Activated CD4-positive, alpha-beta memory T cell treated with anti-CD3 and anti-CD28 coated beads, Interleukin-2, amount 10 ng/mL, durations not matched to agents 7 days and 5 days (primary cell): ENCODE data around the gene UBR2. TPM values are rescaled to one million over a fixed set of nuclear protein-coding genes. Genes with fewer than 3 reads are reported as not detected.
A peak's percentile ranks its signal among the peaks of the same experiment; 100 is the strongest.

Experiments used
- CTCF ChIA-PET: fragments of 350-600 bp; sonication (Branson Sonifier 250); formaldehyde crosslinking; loops from one replicate; lab custom pipeline; 2021; ENCODE audit warnings: antibody characterized with exemption, inconsistent platforms; lab: Charles Lee
- POLR2A ChIA-PET: fragments of 350-600 bp; sonication (Branson Sonifier 250); formaldehyde crosslinking; loops from one replicate; lab custom pipeline; 2021; ENCODE audit warnings: antibody characterized with exemption; lab: Charles Lee
- DNase-seq: peaks from one replicate; pipeline ENCODE4 v3.0.0-alpha.2; 2020
- H3K27ac Mint-ChIP-seq: one replicate; pipeline ENCODE4 v1.8.0; 2021; ENCODE audit warnings: mild to moderate bottlenecking, mixed read lengths
- H3K27me3 Mint-ChIP-seq: one replicate; pipeline ENCODE4 v1.8.0; 2021; ENCODE audit warnings: mixed read lengths
- H3K36me3 Mint-ChIP-seq: one replicate; pipeline ENCODE4 v1.8.0; 2021; ENCODE audit warnings: low read depth, mixed read lengths
- H3K4me1 Mint-ChIP-seq: one replicate; pipeline ENCODE4 v1.8.0; 2021; ENCODE audit warnings: mixed read lengths
- H3K4me3 Mint-ChIP-seq: one replicate; pipeline ENCODE4 v1.8.0; 2021; ENCODE audit warnings: mild to moderate bottlenecking, mixed read lengths
- H3K9me3 Mint-ChIP-seq: one replicate; pipeline ENCODE4 v1.8.0; 2021; ENCODE audit warnings: mixed read lengths
- total RNA-seq, 2 experiments: library from RNA; stranded (reverse); gene quantifications; one replicate each; pipeline ENCODE4 v1.2.3, GENCODE V29; 2021

Gene UBR2
- total RNA-seq, 2 experiments from 2014 or later, result 34.0 to 36.2 TPM

GRCh38 chr6:42532038-42532669, 31.7 kb upstream of the UBR2 start:
- Mint-ChIP-seq H3K4me1 (no peaks in the 10 kb centered on the region), H3K27me3 (no peaks in the 10 kb centered on the region), H3K4me3 (no peak overlapping the region), H3K9me3 (no peaks in the 10 kb centered on the region), H3K27ac (no peak overlapping the region), H3K36me3 (no peaks in the 10 kb centered on the region)
- ChIA-PET CTCF (interaction anchor here (0.6 to 3.5 kb wide), 33 partner anchors 8 to 928 kb away, joined by 3 to 43 read pairs (median 4); partner anchors contain the start of genes MRPS10 and TRERF1), POLR2A (no interaction called here)
- no peak for DNase-seq

GRCh38 chr6:42533794-42534193, 30.0 kb upstream of the UBR2 start:
- Mint-ChIP-seq H3K4me1 (no peaks in the 10 kb centered on the region), H3K4me3 (no peak overlapping the region), H3K27ac (no peak overlapping the region), H3K27me3 (no peaks in the 10 kb centered on the region), H3K36me3 (no peaks in the 10 kb centered on the region), H3K9me3 (no peaks in the 10 kb centered on the region)
- no peak for DNase-seq
- CTCF ChIA-PET, result interaction anchor here (1.2 to 3.5 kb wide), 3 partner anchors 14 to 274 kb away, joined by 3 to 43 read pairs (median 5); no protein-coding TSS in a partner anchor
- POLR2A ChIA-PET, result interaction anchor here (0.6 kb wide), 1 partner anchor 83 kb away, joined by 3 read pairs; no protein-coding TSS in a partner anchor

- H3K4me1 Mint-ChIP-seq, result no peaks in the 10 kb centered on the region
- peaks cover 11% of the 10 kb centered on the region for H3K27me3 Mint-ChIP-seq
- H3K27ac Mint-ChIP-seq, result no peak overlapping the region
- H3K9me3 Mint-ChIP-seq, result no peaks in the 10 kb centered on the region
- H3K4me3 Mint-ChIP-seq, result no peak overlapping the region
- H3K36me3 Mint-ChIP-seq, result no peaks in the 10 kb centered on the region
- no peak for DNase-seq
- POLR2A ChIA-PET, result no interaction called here
- CTCF ChIA-PET, result interaction anchor here (0.5 to 5.6 kb wide), 2 partner anchors 10 to 188 kb away, joined by 3 to 47 read pairs; no protein-coding TSS in a partner anchor
These were observed 26.3 kb upstream of the UBR2 start for GRCh38 chr6:42537536-42537935.

GRCh38 chr6:42539135-42539534, 24.7 kb upstream of the UBR2 start:
- no peaks in the 10 kb centered on the region for H3K4me1 Mint-ChIP-seq
- no peak overlapping the region for H3K27ac Mint-ChIP-seq
- H3K9me3 Mint-ChIP-seq, result no peaks in the 10 kb centered on the region
- peaks cover 11% of the 10 kb centered on the region for H3K27me3 Mint-ChIP-seq
- DNase-seq, result no peak
- no peak overlapping the region for H3K4me3 Mint-ChIP-seq
- CTCF ChIA-PET, result interaction anchor here (5.6 kb wide), 1 partner anchor 8 kb away, joined by 47 read pairs; no protein-coding TSS in a partner anchor
- POLR2A ChIA-PET, result no interaction called here
- no peaks in the 10 kb centered on the region for H3K36me3 Mint-ChIP-seq

GRCh38 chr6:42545226-42545773, 18.5 kb upstream of the UBR2 start:
- peaks cover 7% of the 10 kb centered on the region for H3K27me3 Mint-ChIP-seq
- no peak overlapping the region for H3K4me3 Mint-ChIP-seq
- no peak for DNase-seq
- H3K27ac Mint-ChIP-seq, result no peak overlapping the region
- peaks cover 20% of the 10 kb centered on the region for H3K4me1 Mint-ChIP-seq
- ChIA-PET CTCF (interaction anchor here (0.6 to 3.5 kb wide), 4 partner anchors 14 to 331 kb away, joined by 3 to 78 read pairs (median 6); no protein-coding TSS in a partner anchor), POLR2A (no interaction called here)
- H3K36me3 Mint-ChIP-seq, result no peaks in the 10 kb centered on the region
- no peaks in the 10 kb centered on the region for H3K9me3 Mint-ChIP-seq

- peak overlapping the region; percentile 33 for H3K27ac Mint-ChIP-seq
- DNase-seq, result peak; percentile 88
- H3K36me3 Mint-ChIP-seq, result no peaks in the 10 kb centered on the region
- peaks cover 4% of the 10 kb centered on the region for H3K27me3 Mint-ChIP-seq
- no peaks in the 10 kb centered on the region for H3K9me3 Mint-ChIP-seq
- CTCF ChIA-PET, result interaction anchor here (0.6 to 4.0 kb wide), 125 partner anchors 10 to 762 kb away, joined by 3 to 83 read pairs (median 5); partner anchors contain the start of genes BYSL, CNPY3, MED20 and MRPS10
- POLR2A ChIA-PET, result interaction anchor here (0.8 to 2.5 kb wide), 13 partner anchors 10 to 497 kb away, joined by 3 to 15 read pairs (median 5); partner anchors contain the start of genes MRPS10 and UBR2
- H3K4me1 Mint-ChIP-seq, result peaks cover 20% of the 10 kb centered on the region
- H3K4me3 Mint-ChIP-seq, result peak overlapping the region; percentile 54
These were observed 16.2 kb upstream of the UBR2 start for GRCh38 chr6:42547407-42548329.

- H3K27ac Mint-ChIP-seq, result no peak overlapping the region
- H3K4me3 Mint-ChIP-seq, result no peak overlapping the region
- DNase-seq, result no peak
- peaks cover 4% of the 10 kb centered on the region for H3K27me3 Mint-ChIP-seq
- POLR2A ChIA-PET, result interaction anchor here (0.9 kb wide), 1 partner anchor 362 kb away, joined by 3 read pairs; no protein-coding TSS in a partner anchor
- no peaks in the 10 kb centered on the region for H3K9me3 Mint-ChIP-seq
- no peaks in the 10 kb centered on the region for H3K36me3 Mint-ChIP-seq
- CTCF ChIA-PET, result interaction anchor here (1.3 kb wide), 1 partner anchor 10 kb away, joined by 3 read pairs; no protein-coding TSS in a partner anchor
- peaks cover 28% of the 10 kb centered on the region for H3K4me1 Mint-ChIP-seq
These were observed 13.6 kb upstream of the UBR2 start for GRCh38 chr6:42550277-42550676.

- peaks cover 36% of the 10 kb centered on the region for H3K4me1 Mint-ChIP-seq
- CTCF ChIA-PET, result interaction anchor here (0.9 to 1.9 kb wide), 6 partner anchors 10 to 337 kb away, joined by 3 to 7 read pairs (median 5); partner anchors contain the start of gene UBR2
- peaks cover 4% of the 10 kb centered on the region for H3K27me3 Mint-ChIP-seq
- H3K27ac Mint-ChIP-seq, result no peak overlapping the region
- POLR2A ChIA-PET, result interaction anchor here (0.6 to 1.9 kb wide), 3 partner anchors 12 to 363 kb away, joined by 3 to 7 read pairs (median 3); partner anchors contain the start of genes TRERF1 and UBR2
- H3K36me3 Mint-ChIP-seq, result no peaks in the 10 kb centered on the region
- DNase-seq, result no peak
- no peak overlapping the region for H3K4me3 Mint-ChIP-seq
- no peaks in the 10 kb centered on the region for H3K9me3 Mint-ChIP-seq
These were observed 12.6 kb upstream of the UBR2 start for GRCh38 chr6:42551217-42551616.

GRCh38 chr6:42552380-42552779, 11.4 kb upstream of the UBR2 start:
- Mint-ChIP-seq H3K36me3 (no peaks in the 10 kb centered on the region), H3K4me3 (no peak overlapping the region), H3K4me1 (peaks cover 31% of the 10 kb centered on the region), H3K27me3 (peaks cover 4% of the 10 kb centered on the region), H3K9me3 (no peaks in the 10 kb centered on the region), H3K27ac (no peak overlapping the region)
- no peak for DNase-seq
- CTCF ChIA-PET, result interaction anchor here (1.1 to 1.9 kb wide), 4 partner anchors 9 to 338 kb away, joined by 3 to 7 read pairs (median 5); no protein-coding TSS in a partner anchor
- POLR2A ChIA-PET, result interaction anchor here (1.9 kb wide), 1 partner anchor 11 kb away, joined by 7 read pairs; the partner anchor contains the start of gene UBR2

GRCh38 chr6:42555477-42556457, 8.1 kb upstream of the UBR2 start:
- no peaks in the 10 kb centered on the region for H3K36me3 Mint-ChIP-seq
- H3K27me3 Mint-ChIP-seq, result no peaks in the 10 kb centered on the region
- peaks cover 17% of the 10 kb centered on the region for H3K4me1 Mint-ChIP-seq
- ChIA-PET CTCF (interaction anchor here (2.5 to 4.1 kb wide), 2 partner anchors 8 kb away, joined by 11 to 27 read pairs; partner anchors contain the start of gene UBR2), POLR2A (interaction anchor here (1.7 kb wide), 1 partner anchor 8 kb away, joined by 6 read pairs; the partner anchor contains the start of gene UBR2)
- peak; percentile 40 for DNase-seq
- H3K9me3 Mint-ChIP-seq, result no peaks in the 10 kb centered on the region
- no peak overlapping the region for H3K4me3 Mint-ChIP-seq
- H3K27ac Mint-ChIP-seq, result peak overlapping the region; percentile 40

GRCh38 chr6:42556462-42556861, 7.4 kb upstream of the UBR2 start:
- Mint-ChIP-seq H3K4me3 (no peak overlapping the region), H3K27ac (no peak overlapping the region), H3K36me3 (no peaks in the 10 kb centered on the region), H3K4me1 (peaks cover 17% of the 10 kb centered on the region), H3K27me3 (no peaks in the 10 kb centered on the region), H3K9me3 (no peaks in the 10 kb centered on the region)
- ChIA-PET POLR2A (no interaction called here), CTCF (interaction anchor here (1.1 to 4.1 kb wide), 2 partner anchors 9 to 136 kb away, joined by 3 to 27 read pairs; no protein-coding TSS in a partner anchor)
- DNase-seq, result no peak
